ENCODE results near the gene SUPT20H. TPM values are rescaled to one million over a fixed set of nuclear protein-coding genes. Genes with fewer than 3 reads are reported as not detected.

Gene SUPT20H
- polyA plus RNA-seq (2012; ENCODE audit: insufficient read length, low read depth) = 16.9 TPM

DNA sequence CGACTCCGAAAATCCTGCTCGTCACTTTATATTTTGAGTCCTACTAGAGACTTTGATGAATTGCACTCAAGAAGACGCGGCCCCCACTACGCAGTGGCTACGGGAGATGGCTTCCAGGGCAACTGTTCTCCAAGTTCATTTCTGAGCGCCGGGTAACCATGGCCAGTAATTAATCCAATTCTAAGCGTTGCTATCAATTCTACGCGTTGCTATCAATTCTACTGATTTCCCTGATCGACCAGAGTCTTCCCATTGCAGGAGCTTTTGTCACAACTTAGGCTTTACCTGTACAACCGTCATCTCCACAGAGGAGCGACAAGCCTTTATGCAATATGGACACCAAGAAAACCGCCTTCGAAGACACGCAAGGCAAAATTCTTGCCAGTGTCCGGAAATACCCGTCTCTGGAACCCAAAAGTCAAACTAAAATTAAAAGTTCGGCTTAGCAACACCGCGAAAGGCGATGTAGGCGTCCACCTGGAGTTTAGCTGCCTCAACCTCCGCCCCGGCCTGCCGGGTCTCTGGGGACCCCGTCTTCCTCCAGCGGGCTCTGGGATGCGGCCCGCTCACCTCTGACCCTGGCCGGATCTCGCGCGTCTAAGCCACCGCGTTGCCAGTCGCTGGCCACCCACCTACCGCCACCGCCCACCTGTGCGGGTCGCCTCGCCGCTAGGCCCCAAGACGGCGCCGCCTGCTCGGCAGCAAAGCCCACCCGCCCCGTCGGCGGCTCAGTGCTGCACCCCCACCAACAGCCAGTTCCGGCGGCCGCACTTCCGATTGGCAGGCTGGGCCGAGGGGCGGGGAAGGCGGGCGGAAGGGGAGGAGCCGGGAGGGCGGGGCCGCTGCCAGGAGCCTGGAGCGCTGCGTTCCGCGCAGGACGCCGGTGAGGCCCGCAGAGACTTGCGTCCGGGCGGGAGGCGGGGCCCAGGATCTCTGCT, at the start of gene SUPT20H:
Gene SUPT20H, minus strand, starts transcription at position 779 of the 938 bp plus-strand sequence. CDS start 8,198 bp downstream, outside the sequence.
- TF ChIP-seq TAF1 (IDR thresholded peaks at IDR 0.05; ENCODE audit: borderline replicate concordance, insufficient read depth, low read length) (0 out of 2 replicates have a peak, but pooled peaks have one; percentile 59), REST (IDR thresholded peaks at IDR 0.05; ENCODE audit: insufficient read depth in 1 of 2, low read depth in 2 of 2, low read length in 2 of 2) (no peak), FOXP2 (optimal IDR thresholded peaks at IDR 0.05; ENCODE audit: borderline replicate concordance, extremely low read depth, extremely low read length, insufficient read depth) (peak; percentile 27), POLR2AphosphoS5 (IDR thresholded peaks at IDR 0.05; ENCODE audit: low read depth, low read length) (peak; percentile 70), SIN3A (IDR thresholded peaks at IDR 0.05; ENCODE audit: borderline replicate concordance, insufficient read depth, low read length) (no peak)

- TF ChIP-seq POLR2AphosphoS5 (IDR thresholded peaks at IDR 0.05; ENCODE audit: low read depth, low read length) (no peak), REST (IDR thresholded peaks at IDR 0.05; ENCODE audit: insufficient read depth in 1 of 2, low read depth in 2 of 2, low read length in 2 of 2) (no peak), TAF1 (IDR thresholded peaks at IDR 0.05; ENCODE audit: borderline replicate concordance, insufficient read depth, low read length) (no peak), FOXP2 (optimal IDR thresholded peaks at IDR 0.05; ENCODE audit: borderline replicate concordance, extremely low read depth, extremely low read length, insufficient read depth) (no peak), SIN3A (IDR thresholded peaks at IDR 0.05; ENCODE audit: borderline replicate concordance, insufficient read depth, low read length) (no peak)
These were observed 49.7 kb upstream of the SUPT20H start for GRCh38 chr13:37109051-37109678.

GRCh38 chr13:37107868-37108267, 48.4 kb upstream of the SUPT20H start:
- TF ChIP-seq REST (IDR thresholded peaks at IDR 0.05; ENCODE audit: insufficient read depth in 1 of 2, low read depth in 2 of 2, low read length in 2 of 2) (no peak), SIN3A (IDR thresholded peaks at IDR 0.05; ENCODE audit: borderline replicate concordance, insufficient read depth, low read length) (no peak), TAF1 (IDR thresholded peaks at IDR 0.05; ENCODE audit: borderline replicate concordance, insufficient read depth, low read length) (no peak), FOXP2 (optimal IDR thresholded peaks at IDR 0.05; ENCODE audit: borderline replicate concordance, extremely low read depth, extremely low read length, insufficient read depth) (no peak), POLR2AphosphoS5 (IDR thresholded peaks at IDR 0.05; ENCODE audit: low read depth, low read length) (no peak)

- no peak for TF ChIP-seq REST (IDR thresholded peaks at IDR 0.05; ENCODE audit: insufficient read depth in 1 of 2, low read depth in 2 of 2, low read length in 2 of 2)
- no peak for TF ChIP-seq FOXP2 (optimal IDR thresholded peaks at IDR 0.05; ENCODE audit: borderline replicate concordance, extremely low read depth, extremely low read length, insufficient read depth)
- TF ChIP-seq TAF1 (IDR thresholded peaks at IDR 0.05; ENCODE audit: borderline replicate concordance, insufficient read depth, low read length) = no peak
- no peak for TF ChIP-seq SIN3A (IDR thresholded peaks at IDR 0.05; ENCODE audit: borderline replicate concordance, insufficient read depth, low read length)
- TF ChIP-seq POLR2AphosphoS5 (IDR thresholded peaks at IDR 0.05; ENCODE audit: low read depth, low read length) = no peak
These were observed 48.0 kb upstream of the SUPT20H start for GRCh38 chr13:37107456-37107855.

All from PFSK-1 (cell line).